ENCODE data around the gene RAB36. TPM values are rescaled to one million over a fixed set of nuclear protein-coding genes. Genes with fewer than 3 reads are reported as not detected.

The RAB36 gene
- total RNA-seq, 1 experiment from 2014 or later: 4.1 TPM

GRCh38 chr22:23156286-23156685 is 11.0 kb downstream of the RAB36 start:
- CTCF ChIA-PET: interaction anchor here (1.2 kb wide), 1 partner anchor 230 kb away, joined by 7 read pairs; no protein-coding TSS in a partner anchor
- BruUV-seq (replicated peaks): no TSS peak
- Histone ChIP-seq H3K4me3 (ENCODE audit: low read depth in 2 of 2, low read length in 2 of 2) (no peak overlapping the region), H3K36me3 (ENCODE audit: control insufficient read depth, insufficient read depth, low read length) (no peaks in the 10 kb centered on the region), H3K27ac (ENCODE audit: low read length) (no peak overlapping the region), H3K27me3 (ENCODE audit: control insufficient read depth, insufficient read depth, low read length) (no peaks in the 10 kb centered on the region), H3K9me3 (ENCODE audit: control insufficient read depth, insufficient read depth, low read depth, low read length) (no peaks in the 10 kb centered on the region), H3K4me1 (ENCODE audit: control insufficient read depth, insufficient read depth, low read length) (no peaks in the 10 kb centered on the region)
- in situ Hi-C loops (cut with HindIII; ENCODE audit: low pct_unique_long_range_greater_than_20kb, low sequenced_read_pairs): no loop called here
- DNase-seq (ENCODE audit: low read depth, low spot score) (no peak), ATAC-seq (no peak)
- POLR2A ChIA-PET: no interaction called here
- intact Hi-C loops (cut with micrococcal nuclease; ENCODE audit: unreplicated experiment): no loop called here
- TF ChIP-seq, protein P1, sequence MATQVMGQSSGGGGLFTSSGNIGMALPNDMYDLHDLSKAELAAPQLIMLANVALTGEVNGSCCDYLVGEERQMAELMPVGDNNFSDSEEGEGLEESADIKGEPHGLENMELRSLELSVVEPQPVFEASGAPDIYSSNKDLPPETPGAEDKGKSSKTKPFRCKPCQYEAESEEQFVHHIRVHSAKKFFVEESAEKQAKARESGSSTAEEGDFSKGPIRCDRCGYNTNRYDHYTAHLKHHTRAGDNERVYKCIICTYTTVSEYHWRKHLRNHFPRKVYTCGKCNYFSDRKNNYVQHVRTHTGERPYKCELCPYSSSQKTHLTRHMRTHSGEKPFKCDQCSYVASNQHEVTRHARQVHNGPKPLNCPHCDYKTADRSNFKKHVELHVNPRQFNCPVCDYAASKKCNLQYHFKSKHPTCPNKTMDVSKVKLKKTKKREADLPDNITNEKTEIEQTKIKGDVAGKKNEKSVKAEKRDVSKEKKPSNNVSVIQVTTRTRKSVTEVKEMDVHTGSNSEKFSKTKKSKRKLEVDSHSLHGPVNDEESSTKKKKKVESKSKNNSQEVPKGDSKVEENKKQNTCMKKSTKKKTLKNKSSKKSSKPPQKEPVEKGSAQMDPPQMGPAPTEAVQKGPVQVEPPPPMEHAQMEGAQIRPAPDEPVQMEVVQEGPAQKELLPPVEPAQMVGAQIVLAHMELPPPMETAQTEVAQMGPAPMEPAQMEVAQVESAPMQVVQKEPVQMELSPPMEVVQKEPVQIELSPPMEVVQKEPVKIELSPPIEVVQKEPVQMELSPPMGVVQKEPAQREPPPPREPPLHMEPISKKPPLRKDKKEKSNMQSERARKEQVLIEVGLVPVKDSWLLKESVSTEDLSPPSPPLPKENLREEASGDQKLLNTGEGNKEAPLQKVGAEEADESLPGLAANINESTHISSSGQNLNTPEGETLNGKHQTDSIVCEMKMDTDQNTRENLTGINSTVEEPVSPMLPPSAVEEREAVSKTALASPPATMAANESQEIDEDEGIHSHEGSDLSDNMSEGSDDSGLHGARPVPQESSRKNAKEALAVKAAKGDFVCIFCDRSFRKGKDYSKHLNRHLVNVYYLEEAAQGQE (IDR thresholded peaks at IDR 0.05; ENCODE audit: insufficient read depth in 1 of 2, low read depth in 2 of 2, low read length in 1 of 2): no peak
- TF ChIP-seq SIN3A (IDR thresholded peaks at IDR 0.05; ENCODE audit: borderline replicate concordance, insufficient read depth, low read depth, low read length) (no peak), TCF7L2 (IDR thresholded peaks at IDR 0.05; ENCODE audit: low read depth, low read length) (no peak), CTCF (IDR thresholded peaks at IDR 0.05) (no peak; the same call in 1 of the 2 replicates), POLR2AphosphoS5 (IDR thresholded peaks at IDR 0.05; ENCODE audit: low read depth, low read length) (no peak)

- intact Hi-C loops (cut with micrococcal nuclease; ENCODE audit: unreplicated experiment) (no loop called here), in situ Hi-C loops (cut with HindIII; ENCODE audit: low pct_unique_long_range_greater_than_20kb, low sequenced_read_pairs) (no loop called here)
- no peak overlapping the region for H3K27ac ChIP-seq (ENCODE audit: low read length)
- no peak for ATAC-seq
- no peaks in the 10 kb centered on the region for H3K9me3 ChIP-seq (ENCODE audit: control insufficient read depth, insufficient read depth, low read depth, low read length)
- H3K4me3 ChIP-seq (ENCODE audit: low read depth in 2 of 2, low read length in 2 of 2): no peak overlapping the region
- TF ChIP-seq SIN3A (IDR thresholded peaks at IDR 0.05; ENCODE audit: borderline replicate concordance, insufficient read depth, low read depth, low read length): no peak
- no peak for TF ChIP-seq CTCF (IDR thresholded peaks at IDR 0.05)
- no peak for TF ChIP-seq POLR2AphosphoS5 (IDR thresholded peaks at IDR 0.05; ENCODE audit: low read depth, low read length)
- TF ChIP-seq TCF7L2 (IDR thresholded peaks at IDR 0.05; ENCODE audit: low read depth, low read length): no peak
- DNase-seq (ENCODE audit: low read depth, low spot score): no peak
- no peaks in the 10 kb centered on the region for H3K27me3 ChIP-seq (ENCODE audit: control insufficient read depth, insufficient read depth, low read length)
- H3K36me3 ChIP-seq (ENCODE audit: control insufficient read depth, insufficient read depth, low read length): no peaks in the 10 kb centered on the region
- CTCF ChIA-PET: interaction anchor here (0.7 to 1.2 kb wide), 2 partner anchors 8 to 228 kb away, joined by 3 to 7 read pairs; no protein-coding TSS in a partner anchor
- no TSS peak for BruUV-seq (replicated peaks)
- POLR2A ChIA-PET: no interaction called here
- no peaks in the 10 kb centered on the region for H3K4me1 ChIP-seq (ENCODE audit: control insufficient read depth, insufficient read depth, low read length)
Measured at GRCh38 chr22:23157560-23158515, 12.6 kb downstream of the RAB36 start.

All from Panc1 (cell line).